ENCODE data around the gene TEX22.

TEX22 gene

GRCh38 chr14:105397350-105397931, 897 bp upstream of the TEX22 start:
- Histone ChIP-seq H4K5ac (ENCODE audit: low read length) (no peak overlapping the region), H3K79me1 (ENCODE audit: low read length) (no peaks in the 10 kb centered on the region), H3K79me2 (ENCODE audit: control insufficient read depth, insufficient read depth, low read length) (no peaks in the 10 kb centered on the region), H3K4me1 (ENCODE audit: control insufficient read depth, low read depth, low read length) (no peaks in the 10 kb centered on the region), H4K8ac (ENCODE audit: low read depth, low read length) (no peak overlapping the region), H3K4me3 (ENCODE audit: low read length) (no peak overlapping the region), H2BK120ac (ENCODE audit: low read depth, low read length) (no peak overlapping the region), H3K56ac (ENCODE audit: low read length) (no peak overlapping the region), H3K9ac (ENCODE audit: low read length) (no peak overlapping the region), H3K4ac (ENCODE audit: low read depth, low read length) (no peak overlapping the region), H3K23ac (ENCODE audit: low read length) (no peak overlapping the region), H3K4me2 (ENCODE audit: low read length) (no peak overlapping the region), H3K18ac (ENCODE audit: low read length) (no peak overlapping the region), H2BK15ac (replicated peaks; ENCODE audit: low read depth) (no peak overlapping the region), H3K27me3 (ENCODE audit: insufficient read depth, low read length, poor library complexity) (no peaks in the 10 kb centered on the region), H2AK5ac (ENCODE audit: low read length) (no peak overlapping the region), H3K27ac (ENCODE audit: low read depth, low read length) (no peak overlapping the region), H3K36me3 (ENCODE audit: control insufficient read depth, insufficient read depth, low read length) (no peaks in the 10 kb centered on the region), H2BK5ac (ENCODE audit: low read length) (no peak overlapping the region)
- no CpG with 5 or more reads among the region's 13 CpGs for WGBS (ENCODE audit: extremely low coverage, insufficient coverage, low lambda C conversion rate)
- DNase-seq = no peak

- H3K23ac ChIP-seq (ENCODE audit: low read length) = no peak overlapping the region
- peak overlapping the region; percentile 34 for H3K18ac ChIP-seq (ENCODE audit: low read length)
- H3K4me3 ChIP-seq (ENCODE audit: low read length) = no peak overlapping the region
- no peak overlapping the region for H2BK5ac ChIP-seq (ENCODE audit: low read length)
- peak overlapping the region; percentile 50 for H3K4ac ChIP-seq (ENCODE audit: low read depth, low read length)
- H2AK5ac ChIP-seq (ENCODE audit: low read length) = no peak overlapping the region
- no peaks in the 10 kb centered on the region for H3K27me3 ChIP-seq (ENCODE audit: insufficient read depth, low read length, poor library complexity)
- H3K79me1 ChIP-seq (ENCODE audit: low read length) = no peaks in the 10 kb centered on the region
- peak; percentile 42 for DNase-seq
- H3K27ac ChIP-seq (ENCODE audit: low read depth, low read length) = no peak overlapping the region
- H2BK15ac ChIP-seq (replicated peaks; ENCODE audit: low read depth) = no peak overlapping the region
- no CpG with 5 or more reads among the region's 41 CpGs for WGBS (ENCODE audit: extremely low coverage, insufficient coverage, low lambda C conversion rate)
- H3K4me2 ChIP-seq (ENCODE audit: low read length) = peak overlapping the region; percentile 42
- no peaks in the 10 kb centered on the region for H3K4me1 ChIP-seq (ENCODE audit: control insufficient read depth, low read depth, low read length)
- H4K8ac ChIP-seq (ENCODE audit: low read depth, low read length) = peak overlapping the region; percentile 88
- no peaks in the 10 kb centered on the region for H3K36me3 ChIP-seq (ENCODE audit: control insufficient read depth, insufficient read depth, low read length)
- no peak overlapping the region for H2BK120ac ChIP-seq (ENCODE audit: low read depth, low read length)
- H3K79me2 ChIP-seq (ENCODE audit: control insufficient read depth, insufficient read depth, low read length) = no peaks in the 10 kb centered on the region
- peak overlapping the region; percentile 82 for H3K56ac ChIP-seq (ENCODE audit: low read length)
- peak overlapping the region; percentile 53 for H3K9ac ChIP-seq (ENCODE audit: low read length)
- no peak overlapping the region for H4K5ac ChIP-seq (ENCODE audit: low read length)
Measured at GRCh38 chr14:105398726-105399465, 558 bp downstream of the TEX22 start.

- Histone ChIP-seq H3K36me3 (ENCODE audit: control insufficient read depth, insufficient read depth, low read length) (no peaks in the 10 kb centered on the region), H3K56ac (ENCODE audit: low read length) (no peak overlapping the region), H3K79me2 (ENCODE audit: control insufficient read depth, insufficient read depth, low read length) (no peaks in the 10 kb centered on the region), H4K8ac (ENCODE audit: low read depth, low read length) (no peak overlapping the region), H3K4me3 (ENCODE audit: low read length) (no peak overlapping the region), H3K4ac (ENCODE audit: low read depth, low read length) (no peak overlapping the region), H3K4me2 (ENCODE audit: low read length) (no peak overlapping the region), H2BK15ac (replicated peaks; ENCODE audit: low read depth) (no peak overlapping the region), H2BK120ac (ENCODE audit: low read depth, low read length) (no peak overlapping the region), H3K27ac (ENCODE audit: low read depth, low read length) (no peak overlapping the region), H4K5ac (ENCODE audit: low read length) (no peak overlapping the region), H3K79me1 (ENCODE audit: low read length) (no peaks in the 10 kb centered on the region), H3K4me1 (ENCODE audit: control insufficient read depth, low read depth, low read length) (no peaks in the 10 kb centered on the region), H2BK5ac (ENCODE audit: low read length) (no peak overlapping the region), H3K23ac (ENCODE audit: low read length) (no peak overlapping the region), H3K18ac (ENCODE audit: low read length) (no peak overlapping the region), H3K27me3 (ENCODE audit: insufficient read depth, low read length, poor library complexity) (no peaks in the 10 kb centered on the region), H3K9ac (ENCODE audit: low read length) (no peak overlapping the region), H2AK5ac (ENCODE audit: low read length) (no peak overlapping the region)
- no CpG with 5 or more reads among the region's 8 CpGs for WGBS (ENCODE audit: extremely low coverage, insufficient coverage, low lambda C conversion rate)
- DNase-seq = no peak
Measured at GRCh38 chr14:105399466-105399775, 1.1 kb downstream of the TEX22 start.

GRCh38 chr14:105400016-105400415, 1.7 kb downstream of the TEX22 start:
- H3K9ac ChIP-seq (ENCODE audit: low read length) = no peak overlapping the region
- no peak overlapping the region for H3K18ac ChIP-seq (ENCODE audit: low read length)
- no peak for DNase-seq
- H3K4me1 ChIP-seq (ENCODE audit: control insufficient read depth, low read depth, low read length) = no peaks in the 10 kb centered on the region
- no peak overlapping the region for H2AK5ac ChIP-seq (ENCODE audit: low read length)
- H3K27ac ChIP-seq (ENCODE audit: low read depth, low read length) = no peak overlapping the region
- H3K36me3 ChIP-seq (ENCODE audit: control insufficient read depth, insufficient read depth, low read length) = no peaks in the 10 kb centered on the region
- H2BK120ac ChIP-seq (ENCODE audit: low read depth, low read length) = no peak overlapping the region
- H3K56ac ChIP-seq (ENCODE audit: low read length) = no peak overlapping the region
- no CpG with 5 or more reads among the region's 9 CpGs for WGBS (ENCODE audit: extremely low coverage, insufficient coverage, low lambda C conversion rate)
- no peak overlapping the region for H3K4me3 ChIP-seq (ENCODE audit: low read length)
- no peak overlapping the region for H4K8ac ChIP-seq (ENCODE audit: low read depth, low read length)
- H2BK5ac ChIP-seq (ENCODE audit: low read length) = no peak overlapping the region
- H3K79me2 ChIP-seq (ENCODE audit: control insufficient read depth, insufficient read depth, low read length) = no peaks in the 10 kb centered on the region
- no peaks in the 10 kb centered on the region for H3K27me3 ChIP-seq (ENCODE audit: insufficient read depth, low read length, poor library complexity)
- H3K4ac ChIP-seq (ENCODE audit: low read depth, low read length) = no peak overlapping the region
- no peak overlapping the region for H3K23ac ChIP-seq (ENCODE audit: low read length)
- H4K5ac ChIP-seq (ENCODE audit: low read length) = no peak overlapping the region
- H3K79me1 ChIP-seq (ENCODE audit: low read length) = no peaks in the 10 kb centered on the region
- H2BK15ac ChIP-seq (replicated peaks; ENCODE audit: low read depth) = no peak overlapping the region
- no peak overlapping the region for H3K4me2 ChIP-seq (ENCODE audit: low read length)

GRCh38 chr14:105401699-105402098, 3.4 kb downstream of the TEX22 start:
- no peak overlapping the region for H2BK15ac ChIP-seq (replicated peaks; ENCODE audit: low read depth)
- no peaks in the 10 kb centered on the region for H3K27me3 ChIP-seq (ENCODE audit: insufficient read depth, low read length, poor library complexity)
- no peak overlapping the region for H3K18ac ChIP-seq (ENCODE audit: low read length)
- no peak overlapping the region for H3K56ac ChIP-seq (ENCODE audit: low read length)
- H2BK120ac ChIP-seq (ENCODE audit: low read depth, low read length) = no peak overlapping the region
- WGBS (ENCODE audit: extremely low coverage, insufficient coverage, low lambda C conversion rate) = no CpG with 5 or more reads among the region's 9 CpGs
- H3K4me1 ChIP-seq (ENCODE audit: control insufficient read depth, low read depth, low read length) = no peaks in the 10 kb centered on the region
- no peak overlapping the region for H4K8ac ChIP-seq (ENCODE audit: low read depth, low read length)
- no peak overlapping the region for H3K9ac ChIP-seq (ENCODE audit: low read length)
- no peaks in the 10 kb centered on the region for H3K36me3 ChIP-seq (ENCODE audit: control insufficient read depth, insufficient read depth, low read length)
- no peak overlapping the region for H3K4me3 ChIP-seq (ENCODE audit: low read length)
- no peak overlapping the region for H4K5ac ChIP-seq (ENCODE audit: low read length)
- no peak overlapping the region for H3K4me2 ChIP-seq (ENCODE audit: low read length)
- no peak overlapping the region for H2BK5ac ChIP-seq (ENCODE audit: low read length)
- H3K27ac ChIP-seq (ENCODE audit: low read depth, low read length) = no peak overlapping the region
- H3K23ac ChIP-seq (ENCODE audit: low read length) = no peak overlapping the region
- DNase-seq = no peak
- H3K4ac ChIP-seq (ENCODE audit: low read depth, low read length) = no peak overlapping the region
- no peaks in the 10 kb centered on the region for H3K79me1 ChIP-seq (ENCODE audit: low read length)
- no peak overlapping the region for H2AK5ac ChIP-seq (ENCODE audit: low read length)
- H3K79me2 ChIP-seq (ENCODE audit: control insufficient read depth, insufficient read depth, low read length) = no peaks in the 10 kb centered on the region

- H3K18ac ChIP-seq (ENCODE audit: low read length) = no peak overlapping the region
- no peak overlapping the region for H2AK5ac ChIP-seq (ENCODE audit: low read length)
- H3K79me1 ChIP-seq (ENCODE audit: low read length) = no peaks in the 10 kb centered on the region
- H3K79me2 ChIP-seq (ENCODE audit: control insufficient read depth, insufficient read depth, low read length) = no peaks in the 10 kb centered on the region
- no peak overlapping the region for H2BK120ac ChIP-seq (ENCODE audit: low read depth, low read length)
- H3K9ac ChIP-seq (ENCODE audit: low read length) = no peak overlapping the region
- no peak overlapping the region for H3K27ac ChIP-seq (ENCODE audit: low read depth, low read length)
- H3K4me3 ChIP-seq (ENCODE audit: low read length) = no peak overlapping the region
- H3K27me3 ChIP-seq (ENCODE audit: insufficient read depth, low read length, poor library complexity) = peaks cover 5% of the 10 kb centered on the region
- no peaks in the 10 kb centered on the region for H3K4me1 ChIP-seq (ENCODE audit: control insufficient read depth, low read depth, low read length)
- no peak overlapping the region for H3K4me2 ChIP-seq (ENCODE audit: low read length)
- no peak overlapping the region for H4K8ac ChIP-seq (ENCODE audit: low read depth, low read length)
- H2BK5ac ChIP-seq (ENCODE audit: low read length) = no peak overlapping the region
- H3K4ac ChIP-seq (ENCODE audit: low read depth, low read length) = no peak overlapping the region
- no peaks in the 10 kb centered on the region for H3K36me3 ChIP-seq (ENCODE audit: control insufficient read depth, insufficient read depth, low read length)
- no peak overlapping the region for H2BK15ac ChIP-seq (replicated peaks; ENCODE audit: low read depth)
- H4K5ac ChIP-seq (ENCODE audit: low read length) = no peak overlapping the region
- H3K23ac ChIP-seq (ENCODE audit: low read length) = no peak overlapping the region
- DNase-seq = no peak
- no peak overlapping the region for H3K56ac ChIP-seq (ENCODE audit: low read length)
- no CpG with 5 or more reads among the region's 13 CpGs for WGBS (ENCODE audit: extremely low coverage, insufficient coverage, low lambda C conversion rate)
Measured at GRCh38 chr14:105408592-105408991, 10.3 kb downstream of the TEX22 start.
